DND-41 (cell line): ENCODE measurements around the gene NTN4.

Experiments
- ATAC-seq: fragments of 200-7000 bp; cut with Tn5 transposase; 3 replicates; pipeline ENCODE4 v1.9.1; 2021; ENCODE audit warnings: low read depth; ENCODE audit not compliant: insufficient read depth
- DNase-seq: peaks from one replicate; pipeline ENCODE4 v3.0.0-alpha.2; 2020
- H2AFZ ChIP-seq: 2 replicates; pipeline ENCODE4 v1.6.0; 2012; ENCODE audit warnings: low read depth, low read length
- H3K27ac ChIP-seq: 2 replicates; pipeline ENCODE4 v1.5.1; 2012; ENCODE audit warnings: low read length, inconsistent platforms
- H3K27me3 ChIP-seq: fragments of 200-600 bp; sonication (generic); 2 replicates; pipeline ENCODE4 v1.6.0; 2012; ENCODE audit warnings: low read length, mild to moderate bottlenecking, inconsistent platforms; ENCODE audit not compliant: insufficient read depth, poor library complexity
- H3K36me3 ChIP-seq: 2 replicates; pipeline ENCODE4 v1.5.1; 2012; ENCODE audit warnings: low read length, inconsistent platforms; ENCODE audit not compliant: insufficient read depth
- H3K4me1 ChIP-seq: 2 replicates; pipeline ENCODE4 v1.5.1; 2012; ENCODE audit warnings: mild to moderate bottlenecking, low read length; ENCODE audit not compliant: insufficient read depth
- H3K4me2 ChIP-seq: 2 replicates; pipeline ENCODE4 v1.6.0; 2012; ENCODE audit warnings: mild to moderate bottlenecking, moderate library complexity, low read length, inconsistent platforms; ENCODE audit not compliant: insufficient read depth
- H3K4me3 ChIP-seq, 2 experiments: fragments of 200-600 bp in 1 of 2; shearing (Covaris generic) in 1 of 2; 2 replicates each; pipeline ENCODE4 v1.5.1; 2012 to 2016; ENCODE audit warnings: inconsistent platforms in 2 of 2, low read length in 2 of 2, mild to moderate bottlenecking in 2 of 2, low read depth in 1 of 2, moderate library complexity in 1 of 2
- H3K79me2 ChIP-seq: 2 replicates; pipeline ENCODE4 v1.6.0; 2012; ENCODE audit warnings: low read length, inconsistent platforms; ENCODE audit not compliant: insufficient read depth
- H3K9ac ChIP-seq: 2 replicates; pipeline ENCODE4 v1.6.0; 2012; ENCODE audit warnings: low read depth, mild to moderate bottlenecking, inconsistent platforms, low read length, moderate library complexity
- H3K9me3 ChIP-seq: 2 replicates; pipeline ENCODE4 v1.5.1; 2012; ENCODE audit warnings: low read length, moderate library complexity, mild to moderate bottlenecking, inconsistent platforms; ENCODE audit not compliant: insufficient read depth, severe bottlenecking
- H4K20me1 ChIP-seq: 2 replicates; pipeline ENCODE4 v1.6.0; 2012; ENCODE audit warnings: low read length; ENCODE audit not compliant: insufficient read depth
- EZH2 ChIP-seq: IDR thresholded peaks from 3 replicates; pipeline ENCODE4 v1.6.1; 2012; ENCODE audit warnings: borderline replicate concordance, low read depth, mild to moderate bottlenecking, moderate library complexity, low read length, inconsistent platforms; ENCODE audit not compliant: severe bottlenecking
- TF ChIP-seq, protein P1 (sequence below): IDR thresholded peaks from 2 replicates; pipeline ENCODE4 v1.5.1; 2012; ENCODE audit warnings: borderline replicate concordance, low read length, moderate library complexity, mild to moderate bottlenecking; ENCODE audit not compliant: poor library complexity, severe bottlenecking; ENCODE audit errors: extremely low read depth

The NTN4 gene

GRCh38 chr12:95790033-95790916, at the start of gene NTN4:
Gene NTN4 (minus strand): TSS chr12:95790764. CDS start chr12:95790309, 455 bp downstream.
- Histone ChIP-seq H4K20me1 (no peaks in the 10 kb centered on the region), H3K36me3 (no peaks in the 10 kb centered on the region), H3K27ac (no peak within 1 kb of the TSS), H3K9ac (peak within 1 kb of the TSS; percentile 26; the same call in 1 of the 2 replicates), H3K27me3 (peaks cover 66% of the 10 kb centered on the region), H3K79me2 (no peaks in the 10 kb centered on the region), H3K4me2 (peak within 1 kb of the TSS; percentile 68), H3K4me1 (peaks cover 14% of the 10 kb centered on the region), H2AFZ (0 out of 2 replicates have a peak within 1 kb of the TSS, but pooled peaks have one; percentile 30), H3K9me3 (no peaks in the 10 kb centered on the region), H3K4me3 (peak within 1 kb of the TSS in 1 of 2 experiments; percentile 53; a peak in 3 of 4 replicates)
- ATAC-seq = peak; percentile 76
- TF ChIP-seq EZH2 = peak; percentile 86
- TF ChIP-seq, protein P1, sequence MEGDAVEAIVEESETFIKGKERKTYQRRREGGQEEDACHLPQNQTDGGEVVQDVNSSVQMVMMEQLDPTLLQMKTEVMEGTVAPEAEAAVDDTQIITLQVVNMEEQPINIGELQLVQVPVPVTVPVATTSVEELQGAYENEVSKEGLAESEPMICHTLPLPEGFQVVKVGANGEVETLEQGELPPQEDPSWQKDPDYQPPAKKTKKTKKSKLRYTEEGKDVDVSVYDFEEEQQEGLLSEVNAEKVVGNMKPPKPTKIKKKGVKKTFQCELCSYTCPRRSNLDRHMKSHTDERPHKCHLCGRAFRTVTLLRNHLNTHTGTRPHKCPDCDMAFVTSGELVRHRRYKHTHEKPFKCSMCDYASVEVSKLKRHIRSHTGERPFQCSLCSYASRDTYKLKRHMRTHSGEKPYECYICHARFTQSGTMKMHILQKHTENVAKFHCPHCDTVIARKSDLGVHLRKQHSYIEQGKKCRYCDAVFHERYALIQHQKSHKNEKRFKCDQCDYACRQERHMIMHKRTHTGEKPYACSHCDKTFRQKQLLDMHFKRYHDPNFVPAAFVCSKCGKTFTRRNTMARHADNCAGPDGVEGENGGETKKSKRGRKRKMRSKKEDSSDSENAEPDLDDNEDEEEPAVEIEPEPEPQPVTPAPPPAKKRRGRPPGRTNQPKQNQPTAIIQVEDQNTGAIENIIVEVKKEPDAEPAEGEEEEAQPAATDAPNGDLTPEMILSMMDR = no peak
- peak; percentile 20 for DNase-seq

DNA sequence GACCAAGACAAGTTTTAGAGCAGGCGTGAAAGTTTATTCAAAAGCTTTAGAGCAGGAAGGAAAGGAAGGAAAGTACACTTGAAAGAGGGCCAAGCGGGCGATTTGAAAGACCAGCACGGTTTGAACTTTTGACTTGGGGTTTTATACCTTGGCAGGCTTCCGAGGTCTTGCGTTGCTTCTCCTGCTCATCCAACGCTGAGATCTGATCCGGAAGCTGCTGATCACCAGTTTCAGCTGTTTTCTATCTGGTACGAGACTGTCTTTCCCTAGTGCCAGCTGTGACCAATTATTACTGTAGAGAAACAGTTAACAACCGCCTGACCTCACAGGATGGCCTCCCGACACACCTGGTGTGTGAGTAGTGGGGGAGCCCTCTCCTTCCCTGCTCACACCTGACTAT, 47.6 kb upstream of the NTN4 start:
- H3K27ac ChIP-seq = no peak overlapping the region
- TF ChIP-seq, protein P1 = no peak
- no peak for TF ChIP-seq EZH2
- no peaks in the 10 kb centered on the region for H3K9me3 ChIP-seq
- H3K4me3 ChIP-seq = no peak overlapping the region
- H3K9ac ChIP-seq = no peak overlapping the region
- H3K36me3 ChIP-seq = no peaks in the 10 kb centered on the region
- no peaks in the 10 kb centered on the region for H3K79me2 ChIP-seq
- no peak overlapping the region for H2AFZ ChIP-seq
- DNase-seq (no peak), ATAC-seq (no peak)
- H3K27me3 ChIP-seq = peaks cover 6% of the 10 kb centered on the region
- H3K4me1 ChIP-seq = no peaks in the 10 kb centered on the region
- no peaks in the 10 kb centered on the region for H4K20me1 ChIP-seq
- no peak overlapping the region for H3K4me2 ChIP-seq

DNA sequence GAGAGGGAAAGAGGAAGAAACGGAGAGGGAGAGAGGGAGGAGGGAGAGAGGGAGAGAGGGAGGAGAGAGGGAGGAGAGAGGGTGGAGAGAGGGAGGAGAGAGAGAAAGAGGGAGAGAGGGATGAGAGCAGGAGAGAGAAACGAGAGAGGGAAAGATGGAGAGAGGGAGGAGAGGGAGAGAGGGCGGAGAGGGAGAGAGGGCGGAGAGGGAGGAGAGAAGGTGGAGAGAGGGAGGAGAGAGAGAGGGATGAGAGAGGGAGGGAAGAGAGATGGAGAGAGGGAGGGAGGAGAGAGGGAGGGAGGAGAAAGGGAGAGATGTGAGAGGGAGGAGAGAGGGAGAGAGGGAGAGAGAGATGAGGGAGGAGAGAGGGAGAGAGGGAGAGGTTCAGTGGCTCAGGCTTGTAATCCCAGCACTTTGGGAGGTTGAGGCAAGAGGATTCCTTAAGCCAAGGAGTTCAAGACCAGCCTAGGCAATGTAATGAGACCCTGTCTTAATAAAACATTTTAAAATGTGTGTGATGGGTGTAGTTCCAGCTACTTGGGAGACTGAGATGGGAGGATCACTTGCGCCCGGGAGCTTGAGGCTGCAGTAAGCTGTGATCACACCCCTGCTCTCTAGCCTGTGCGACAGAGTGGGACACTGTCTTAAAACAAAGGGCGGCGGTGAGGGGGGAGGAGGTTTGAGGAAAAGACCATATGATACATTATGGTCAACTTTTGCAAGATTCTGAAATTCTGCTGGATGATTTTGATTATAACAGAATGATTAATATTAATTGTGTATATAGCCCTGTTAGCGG, 46.9 kb upstream of the NTN4 start:
- Histone ChIP-seq H2AFZ (no peak overlapping the region), H3K4me1 (no peaks in the 10 kb centered on the region), H3K79me2 (no peaks in the 10 kb centered on the region), H3K9ac (no peak overlapping the region), H3K4me3 (no peak overlapping the region), H3K27me3 (peaks cover 6% of the 10 kb centered on the region), H4K20me1 (no peaks in the 10 kb centered on the region), H3K4me2 (no peak overlapping the region), H3K36me3 (no peaks in the 10 kb centered on the region), H3K9me3 (no peaks in the 10 kb centered on the region), H3K27ac (no peak overlapping the region)
- ATAC-seq (no peak), DNase-seq (no peak)
- TF ChIP-seq, protein P1 = no peak
- no peak for TF ChIP-seq EZH2
